WTC11 (cell line): Measurements from ENCODE around the gene ZGLP1. TPM values are rescaled to one million over a fixed set of nuclear protein-coding genes. Genes with fewer than 3 reads are reported as not detected.

Source experiments
- ATAC-seq: fragments of 200-7000 bp; cut with Tn5 transposase; 2 replicates; pipeline ENCODE4 v1.10.0; 2021; ENCODE audit warnings: mild to moderate bottlenecking, moderate library complexity
- CTCF ChIA-PET: fragments of 300-600 bp; sonication (Branson Sonifier 250); formaldehyde crosslinking; loops from one replicate; lab custom pipeline; 2021; ENCODE audit warnings: antibody characterized with exemption; lab: Charles Lee
- POLR2A ChIA-PET: fragments of 350-600 bp; sonication (Branson Sonifier 250); formaldehyde crosslinking; loops from one replicate; lab custom pipeline; 2021; ENCODE audit warnings: antibody characterized with exemption; lab: Charles Lee
- DNase-seq: peaks from one replicate; pipeline ENCODE4 v3.0.0; 2021; ENCODE audit warnings: low spot score
- H3K27ac Mint-ChIP-seq: 2 replicates; pipeline ENCODE4 v1.8.0; 2021; ENCODE audit warnings: mixed read lengths
- H3K27me3 Mint-ChIP-seq: 2 replicates; pipeline ENCODE4 v1.8.0; 2021; ENCODE audit warnings: low read depth, mild to moderate bottlenecking, moderate library complexity, mixed read lengths
- H3K36me3 Mint-ChIP-seq: 2 replicates; pipeline ENCODE4 v1.8.0; 2021; ENCODE audit warnings: mixed read lengths
- H3K4me1 Mint-ChIP-seq: 2 replicates; pipeline ENCODE4 v1.8.0; 2022; ENCODE audit warnings: mixed read lengths
- H3K4me3 Mint-ChIP-seq: 2 replicates; pipeline ENCODE4 v1.8.0; 2021; ENCODE audit warnings: mild to moderate bottlenecking, moderate library complexity, mixed read lengths
- H3K9me3 Mint-ChIP-seq: 2 replicates; pipeline ENCODE4 v1.8.0; 2021; ENCODE audit warnings: mixed read lengths
- ATF1 ChIP-seq: sonication (generic); formaldehyde crosslinking; IDR thresholded peaks from 2 replicates; pipeline ENCODE4 v1.8.1; 2023; ENCODE audit warnings: mild to moderate bottlenecking, moderate library complexity, missing genetic modification reagents
- ATF3 ChIP-seq: sonication (generic); formaldehyde crosslinking; conservative IDR thresholded peaks from 2 replicates; pipeline ENCODE4 v1.8.1; 2022; ENCODE audit warnings: mild to moderate bottlenecking, missing genetic modification reagents
- ATF6 ChIP-seq: sonication (generic); formaldehyde crosslinking; IDR thresholded peaks from 2 replicates; pipeline ENCODE4 v1.8.1; 2023; ENCODE audit warnings: mild to moderate bottlenecking, missing genetic modification reagents
- CBFB ChIP-seq: sonication (generic); formaldehyde crosslinking; IDR thresholded peaks from 2 replicates; pipeline ENCODE4 v1.8.1; 2022; ENCODE audit warnings: mild to moderate bottlenecking, low read depth, missing genetic modification reagents
- CDX4 ChIP-seq: fragments of 250-450 bp; sonication (Bioruptor Pico); IDR thresholded peaks from 2 replicates; pipeline ENCODE4 v1.9.0; 2021; ENCODE audit warnings: moderate library complexity, mild to moderate bottlenecking, inconsistent platforms, borderline replicate concordance
- E2F1 ChIP-seq: sonication (generic); formaldehyde crosslinking; IDR thresholded peaks from 2 replicates; pipeline ENCODE4 v1.8.0; 2022; ENCODE audit warnings: mild to moderate bottlenecking, missing genetic modification reagents
- E2F4 ChIP-seq: sonication (generic); formaldehyde crosslinking; IDR thresholded peaks from 2 replicates; pipeline ENCODE4 v1.8.1; 2022; ENCODE audit warnings: low read depth, mild to moderate bottlenecking, moderate library complexity, missing genetic modification reagents, borderline replicate concordance
- FOXK1 ChIP-seq: sonication (generic); formaldehyde crosslinking; IDR thresholded peaks from 2 replicates; pipeline ENCODE4 v1.8.0; 2022; ENCODE audit warnings: mild to moderate bottlenecking, moderate library complexity, missing genetic modification reagents
- JAZF1 ChIP-seq: fragments of 250-450 bp; sonication (Bioruptor Pico); IDR thresholded peaks from 2 replicates; pipeline ENCODE4 v1.9.0; 2021; ENCODE audit warnings: moderate library complexity, mild to moderate bottlenecking, inconsistent platforms
- MLX ChIP-seq: sonication (generic); formaldehyde crosslinking; IDR thresholded peaks from 2 replicates; pipeline ENCODE4 v1.8.1; 2023; ENCODE audit warnings: mild to moderate bottlenecking, missing genetic modification reagents, moderate library complexity
- NFATC4 ChIP-seq: fragments of 250-450 bp; sonication (Bioruptor Pico); IDR thresholded peaks from 2 replicates; pipeline ENCODE4 v1.9.0; 2021; ENCODE audit warnings: mild to moderate bottlenecking
- PREB ChIP-seq: sonication (generic); formaldehyde crosslinking; IDR thresholded peaks from 2 replicates; pipeline ENCODE4 v1.8.1; 2022; ENCODE audit warnings: mild to moderate bottlenecking, missing genetic modification reagents, moderate library complexity, borderline replicate concordance
- SP1 ChIP-seq: sonication (generic); formaldehyde crosslinking; conservative IDR thresholded peaks from 2 replicates; pipeline ENCODE4 v1.8.1; 2022; ENCODE audit warnings: missing genetic modification reagents
- TP53 ChIP-seq: sonication (generic); formaldehyde crosslinking; IDR thresholded peaks from 2 replicates; pipeline ENCODE4 v1.8.1; 2023; ENCODE audit warnings: mild to moderate bottlenecking, missing genetic modification reagents
- USF1 ChIP-seq: sonication (generic); formaldehyde crosslinking; IDR thresholded peaks from 2 replicates; pipeline ENCODE4 v1.8.0; 2022; ENCODE audit warnings: mild to moderate bottlenecking, missing genetic modification reagents
- ZNF121 ChIP-seq: sonication (generic); formaldehyde crosslinking; IDR thresholded peaks from 2 replicates; pipeline ENCODE4 v1.8.0; 2023; ENCODE audit warnings: missing genetic modification reagents
- ZNF219 ChIP-seq: sonication (generic); formaldehyde crosslinking; IDR thresholded peaks from 2 replicates; pipeline ENCODE4 v1.8.0; 2023; ENCODE audit warnings: missing genetic modification reagents, mild to moderate bottlenecking, borderline replicate concordance
- ZNF263 ChIP-seq: sonication (generic); formaldehyde crosslinking; IDR thresholded peaks from 2 replicates; pipeline ENCODE4 v1.8.1; 2022; ENCODE audit warnings: low read depth, mild to moderate bottlenecking, moderate library complexity, missing genetic modification reagents
- ZNF281 ChIP-seq: sonication (generic); formaldehyde crosslinking; IDR thresholded peaks from 2 replicates; pipeline ENCODE4 v1.8.0; 2023; ENCODE audit warnings: mild to moderate bottlenecking, missing genetic modification reagents
- total RNA-seq: library from RNA; stranded (reverse); gene quantifications from 3 replicates; pipeline ENCODE4 v1.2.3, GENCODE V29; 2021

The ZGLP1 gene
- total RNA-seq, 1 experiment from 2014 or later, result 5.9 TPM

- TF ChIP-seq FOXK1 (CRISPR knock-in tag), result no peak
- TF ChIP-seq SP1 (CRISPR knock-in tag), result no peak
- TF ChIP-seq, all 79 proteins: peak for 0
Measured at GRCh38 chr19:10279737-10280442, 29.7 kb downstream of the ZGLP1 start (continued).

GRCh38 chr19:10278935-10279334 is 30.7 kb downstream of the ZGLP1 start:
- Mint-ChIP-seq H3K27me3 (peaks cover 7% of the 10 kb centered on the region), H3K4me1 (no peaks in the 10 kb centered on the region), H3K9me3 (no peaks in the 10 kb centered on the region), H3K27ac (no peak overlapping the region), H3K4me3 (no peak overlapping the region), H3K36me3 (no peaks in the 10 kb centered on the region)
- ATAC-seq (no peak), DNase-seq (no peak)
- TF ChIP-seq E2F4 (CRISPR knock-in tag) (no peak), USF1 (CRISPR knock-in tag) (no peak), CBFB (CRISPR knock-in tag) (no peak), MLX (CRISPR knock-in tag) (no peak), TP53 (CRISPR knock-in tag) (no peak), ZNF281 (CRISPR knock-in tag) (no peak), ATF6 (CRISPR knock-in tag) (no peak), ATF1 (CRISPR knock-in tag) (no peak), NFATC4 (CRISPR knock-in tag) (no peak), JAZF1 (no peak), ZNF121 (CRISPR knock-in tag) (no peak), ZNF263 (CRISPR knock-in tag) (no peak), ZNF219 (CRISPR knock-in tag) (no peak), CDX4 (no peak), E2F1 (CRISPR knock-in tag) (no peak), PREB (no peak), ATF3 (CRISPR knock-in tag) (no peak)
- CTCF ChIA-PET, result interaction anchor here (1.2 to 4.4 kb wide), 2 partner anchors 8 to 110 kb away, joined by 4 to 29 read pairs; partner anchors contain the start of gene ICAM1
- POLR2A ChIA-PET, result no interaction called here
